Spleen (tissue), 7 donors: ENCODE measurements around the gene IKBKE.

Source experiments
- CTCF ChIP-seq, 11 experiments: fragments of 200-600 bp in 7 of 11; fragments of 450-650 bp in 4 of 11; sonication (generic) in 4 of 11; IDR thresholded peaks in 8 of 11; conservative IDR thresholded peaks in 3 of 11; 1 replicate in 7 of 11; 2 replicates in 4 of 11; pipeline versions ENCODE4 v1.4.0 to v1.8.0; 2016 to 2021; ENCODE audit warnings: antibody characterized with exemption in 11 of 11, inconsistent platforms in 4 of 11, mild to moderate bottlenecking in 1 of 11
- POLR2A ChIP-seq, 3 donors: fragments of 450-650 bp; IDR thresholded peaks; one replicate each; pipeline ENCODE4 v1.5.1; 2017; ENCODE audit warnings: antibody characterized with exemption in 3 of 3, mild to moderate bottlenecking in 1 of 3
- POLR2AphosphoS5 ChIP-seq, 3 donors: sonication (generic); formaldehyde crosslinking; IDR thresholded peaks; one replicate each; pipeline ENCODE4 v1.5.1; 2017; ENCODE audit warnings: antibody characterized with exemption in 3 of 3
- donor health status: DM: no; HTN: no; CAD: no; lungs with moderate emphysema.
- donor health status: DM: no; HTN: no; CAD: no.
- donor health status: DM: no; HTN: no; CAD: no.

- TF ChIP-seq POLR2AphosphoS5 (IDR thresholded peaks at IDR 0.05) (no peak), CTCF (IDR thresholded peaks at IDR 0.05 in 8 of 11, conservative IDR thresholded peaks at IDR 0.05 in 3 of 11) (no peak), POLR2A (IDR thresholded peaks at IDR 0.05) (no peak)
Measured at GRCh38 chr1:206532368-206532767, 62.1 kb downstream of the IKBKE start.
